ENCODE data around the gene DPH3.

GRCh38 chr3:16260046-16260445 is 4.7 kb downstream of the DPH3 start:
- TF ChIP-seq CTCF (IDR thresholded peaks at IDR 0.05; ENCODE audit: extremely low read depth in 1 of 2, insufficient read depth in 1 of 2, low read depth in 1 of 2, low read length in 2 of 2) (no peak), EZH2 (IDR thresholded peaks at IDR 0.05; ENCODE audit: borderline replicate concordance, low read depth, low read length, severe bottlenecking) (no peak), POLR2A (IDR thresholded peaks at IDR 0.05; ENCODE audit: low read depth, low read length) (no peak), POLR2AphosphoS5 (IDR thresholded peaks at IDR 0.05; ENCODE audit: insufficient read depth, low read depth, low read length) (no peak), JUN (IDR thresholded peaks at IDR 0.05; ENCODE audit: borderline replicate concordance, insufficient read depth, insufficient read length, low read depth) (no peak), MYC (IDR thresholded peaks at IDR 0.05; ENCODE audit: low read depth, low read length) (no peak), MAX (IDR thresholded peaks at IDR 0.05; ENCODE audit: insufficient read depth, insufficient read length) (no peak), GATA2 (IDR thresholded peaks at IDR 0.05; ENCODE audit: insufficient read depth, insufficient read length, low read depth, low read length) (no peak), FOS (IDR thresholded peaks at IDR 0.05; ENCODE audit: borderline replicate concordance, insufficient read depth, low read length) (no peak)
